ENCODE results near the gene RHAG. TPM values are rescaled to one million over a fixed set of nuclear protein-coding genes. Genes with fewer than 3 reads are reported as not detected.
"Not testable (repeated sequence)": the region's sequence is repeated elsewhere in the genome, so short reads cannot be mapped to it uniquely, and the experiment has no call there.

Gene RHAG
- total and polyA plus RNA-seq, 3 experiments from 2014 or later: not detected

GRCh38 chr6:49607391-49607982, 29.2 kb downstream of the RHAG start:
- Mint-ChIP-seq H3K27me3 (peaks cover 5 to 7% of the 10 kb centered on the region in 2 donors), H3K36me3 (no peaks in the 10 kb centered on the region), H3K27ac (no peak overlapping the region), H3K4me1 (no peaks in the 10 kb centered on the region), H3K4me3 (no peak overlapping the region), H3K9me3 (peaks cover 0 to 5% (median 0%) of the 10 kb centered on the region in 5 donors)
- no peaks in the 10 kb centered on the region for H3K36me3 ChIP-seq (ENCODE audit: insufficient read depth, low read length)
- no peak overlapping the region for H3K27ac ChIP-seq (ENCODE audit: low read depth, low read length)
- DNase-seq: no peak
- H3K4me3 ChIP-seq (ENCODE audit: low read length): no peak overlapping the region
- ChIA-PET POLR2A (no interaction called here), CTCF (no interaction called here)
- H3K4me1 ChIP-seq (ENCODE audit: insufficient read depth, low read length): no peaks in the 10 kb centered on the region
- no peaks in the 10 kb centered on the region for H3K9me3 ChIP-seq (ENCODE audit: low read length)
- H3K27me3 ChIP-seq (ENCODE audit: insufficient read depth, low read length, poor library complexity, severe bottlenecking): no peaks in the 10 kb centered on the region

GRCh38 chr6:49606721-49607390, 29.8 kb downstream of the RHAG start:
- Histone ChIP-seq H3K4me1 (ENCODE audit: insufficient read depth, low read length) (no peaks in the 10 kb centered on the region), H3K27ac (ENCODE audit: low read depth, low read length) (no peak overlapping the region), H3K27me3 (ENCODE audit: insufficient read depth, low read length, poor library complexity, severe bottlenecking) (no peaks in the 10 kb centered on the region), H3K9me3 (ENCODE audit: low read length) (no peaks in the 10 kb centered on the region), H3K36me3 (ENCODE audit: insufficient read depth, low read length) (no peaks in the 10 kb centered on the region), H3K4me3 (ENCODE audit: low read length) (no peak overlapping the region)
- no peaks in the 10 kb centered on the region for H3K4me1 Mint-ChIP-seq
- H3K27me3 Mint-ChIP-seq: peaks cover 4 to 5% of the 10 kb centered on the region in 2 donors
- no peak overlapping the region for H3K4me3 Mint-ChIP-seq
- ChIA-PET CTCF (no interaction called here), POLR2A (no interaction called here)
- peak in 1 of 5 donors; percentile 14 for DNase-seq
- H3K9me3 Mint-ChIP-seq: peaks cover 0 to 5% (median 0%) of the 10 kb centered on the region in 5 donors
- H3K36me3 Mint-ChIP-seq: no peaks in the 10 kb centered on the region
- no peak overlapping the region for H3K27ac Mint-ChIP-seq

- H3K36me3 Mint-ChIP-seq; H3K36me3 ChIP-seq (ENCODE audit: insufficient read depth, low read length); H3K27ac Mint-ChIP-seq; H3K4me3 ChIP-seq (ENCODE audit: low read length); H3K4me3 Mint-ChIP-seq; CTCF ChIA-PET; H3K4me1 ChIP-seq (ENCODE audit: insufficient read depth, low read length); H3K27ac ChIP-seq (ENCODE audit: low read depth, low read length); H3K4me1 Mint-ChIP-seq; POLR2A ChIA-PET; H3K27me3 Mint-ChIP-seq; H3K9me3 Mint-ChIP-seq; H3K9me3 ChIP-seq (ENCODE audit: low read length); DNase-seq; H3K27me3 ChIP-seq (ENCODE audit: insufficient read depth, low read length, poor library complexity, severe bottlenecking): not testable (repeated sequence)
These were observed 32.6 kb downstream of the RHAG start for GRCh38 chr6:49604080-49604479.

- H3K9me3 ChIP-seq (ENCODE audit: low read length); H3K4me1 Mint-ChIP-seq; H3K27me3 ChIP-seq (ENCODE audit: insufficient read depth, low read length, poor library complexity, severe bottlenecking); H3K36me3 ChIP-seq (ENCODE audit: insufficient read depth, low read length); H3K4me3 Mint-ChIP-seq; H3K9me3 Mint-ChIP-seq; H3K27ac Mint-ChIP-seq; POLR2A ChIA-PET; CTCF ChIA-PET; H3K4me3 ChIP-seq (ENCODE audit: low read length); H3K27ac ChIP-seq (ENCODE audit: low read depth, low read length); H3K36me3 Mint-ChIP-seq; H3K4me1 ChIP-seq (ENCODE audit: insufficient read depth, low read length); DNase-seq; H3K27me3 Mint-ChIP-seq: not testable (repeated sequence)
These were observed 49.4 kb downstream of the RHAG start for GRCh38 chr6:49587262-49587661.

- ChIA-PET POLR2A (no interaction called here), CTCF (no interaction called here)
- no peak overlapping the region for H3K27ac Mint-ChIP-seq
- no peaks in the 10 kb centered on the region for H3K27me3 ChIP-seq (ENCODE audit: insufficient read depth, low read length, poor library complexity, severe bottlenecking)
- no peaks in the 10 kb centered on the region for H3K36me3 Mint-ChIP-seq
- peaks cover 0 to 4% of the 10 kb centered on the region in 2 donors for H3K27me3 Mint-ChIP-seq
- H3K4me3 Mint-ChIP-seq: no peak overlapping the region
- DNase-seq: no peak
- no peaks in the 10 kb centered on the region for H3K4me1 ChIP-seq (ENCODE audit: insufficient read depth, low read length)
- no peaks in the 10 kb centered on the region for H3K9me3 ChIP-seq (ENCODE audit: low read length)
- H3K9me3 Mint-ChIP-seq: peaks cover 0 to 2% (median 0%) of the 10 kb centered on the region in 5 donors
- H3K4me1 Mint-ChIP-seq: no peaks in the 10 kb centered on the region
- H3K27ac ChIP-seq (ENCODE audit: low read depth, low read length): no peak overlapping the region
- no peak overlapping the region for H3K4me3 ChIP-seq (ENCODE audit: low read length)
- no peaks in the 10 kb centered on the region for H3K36me3 ChIP-seq (ENCODE audit: insufficient read depth, low read length)
These were observed 54.1 kb downstream of the RHAG start for GRCh38 chr6:49582529-49582928.

GRCh38 chr6:49579649-49580048, 57.0 kb downstream of the RHAG start:
- no peak overlapping the region for H3K4me3 Mint-ChIP-seq
- POLR2A ChIA-PET: no interaction called here

GRCh38 chr6:49576618-49577017, 60.0 kb downstream of the RHAG start:
- no peak for DNase-seq
- POLR2A ChIA-PET: no interaction called here
- Mint-ChIP-seq H3K27me3 (peaks cover 0 to 4% of the 10 kb centered on the region in 2 donors), H3K9me3 (no peaks in the 10 kb centered on the region), H3K36me3 (no peaks in the 10 kb centered on the region), H3K27ac (no peak overlapping the region), H3K4me3 (no peak overlapping the region), H3K4me1 (no peaks in the 10 kb centered on the region)
- Histone ChIP-seq H3K4me1 (ENCODE audit: insufficient read depth, low read length) (no peaks in the 10 kb centered on the region), H3K9me3 (ENCODE audit: low read length) (no peaks in the 10 kb centered on the region), H3K36me3 (ENCODE audit: insufficient read depth, low read length) (no peaks in the 10 kb centered on the region), H3K4me3 (ENCODE audit: low read length) (no peak overlapping the region), H3K27ac (ENCODE audit: low read depth, low read length) (no peak overlapping the region), H3K27me3 (ENCODE audit: insufficient read depth, low read length, poor library complexity, severe bottlenecking) (no peaks in the 10 kb centered on the region)
- CTCF ChIA-PET: no interaction called here

More at GRCh38 chr6:49579649-49580048, 57.0 kb downstream of the RHAG start:
- Mint-ChIP-seq H3K36me3 (no peaks in the 10 kb centered on the region), H3K4me1 (no peaks in the 10 kb centered on the region), H3K27ac (no peak overlapping the region), H3K27me3 (peaks cover 0 to 4% of the 10 kb centered on the region in 2 donors), H3K9me3 (no peaks in the 10 kb centered on the region)
- Histone ChIP-seq H3K27ac (ENCODE audit: low read depth, low read length) (no peak overlapping the region), H3K27me3 (ENCODE audit: insufficient read depth, low read length, poor library complexity, severe bottlenecking) (no peaks in the 10 kb centered on the region), H3K36me3 (ENCODE audit: insufficient read depth, low read length) (no peaks in the 10 kb centered on the region), H3K4me3 (ENCODE audit: low read length) (no peak overlapping the region), H3K9me3 (ENCODE audit: low read length) (no peaks in the 10 kb centered on the region), H3K4me1 (ENCODE audit: insufficient read depth, low read length) (no peaks in the 10 kb centered on the region)
- no peak for DNase-seq
- CTCF ChIA-PET: no interaction called here

- CTCF ChIA-PET: no interaction called here
- no peaks in the 10 kb centered on the region for H3K36me3 ChIP-seq (ENCODE audit: insufficient read depth, low read length)
- no peaks in the 10 kb centered on the region for H3K36me3 Mint-ChIP-seq
- POLR2A ChIA-PET: no interaction called here
- no peaks in the 10 kb centered on the region for H3K4me1 ChIP-seq (ENCODE audit: insufficient read depth, low read length)
- no peak overlapping the region for H3K27ac Mint-ChIP-seq
- no peak for DNase-seq
- no peak overlapping the region for H3K4me3 ChIP-seq (ENCODE audit: low read length)
- peaks cover 0 to 3% of the 10 kb centered on the region in 2 donors for H3K27me3 Mint-ChIP-seq
- H3K4me1 Mint-ChIP-seq: no peaks in the 10 kb centered on the region
- H3K9me3 Mint-ChIP-seq: no peaks in the 10 kb centered on the region
- no peaks in the 10 kb centered on the region for H3K27me3 ChIP-seq (ENCODE audit: insufficient read depth, low read length, poor library complexity, severe bottlenecking)
- H3K27ac ChIP-seq (ENCODE audit: low read depth, low read length): no peak overlapping the region
- H3K4me3 Mint-ChIP-seq: no peak overlapping the region
- H3K9me3 ChIP-seq (ENCODE audit: low read length): no peaks in the 10 kb centered on the region
These were observed 66.1 kb downstream of the RHAG start for GRCh38 chr6:49570474-49571079.

Data from CD8-positive, alpha-beta memory T cell (primary cell).